Osteocyte (in vitro differentiated cells): ENCODE results near the gene MKRN2OS. TPM values are rescaled to one million over a fixed set of nuclear protein-coding genes. Genes with fewer than 3 reads are reported as not detected.

Experiments used
- DNase-seq: peaks from one replicate; pipeline ENCODE4 v3.0.0; 2021; ENCODE audit warnings: mixed read lengths; ENCODE audit not compliant: unreplicated experiment; ENCODE audit errors: extremely low spot score
- H3K27ac Mint-ChIP-seq: one replicate; pipeline ENCODE4 v1.8.0; 2021; ENCODE audit warnings: mild to moderate bottlenecking, mixed read lengths; ENCODE audit not compliant: unreplicated experiment
- H3K27me3 Mint-ChIP-seq: one replicate; pipeline ENCODE4 v1.8.0; 2021; ENCODE audit warnings: mixed read lengths; ENCODE audit not compliant: unreplicated experiment
- H3K36me3 Mint-ChIP-seq: one replicate; pipeline ENCODE4 v1.8.0; 2021; ENCODE audit warnings: mixed read lengths; ENCODE audit not compliant: unreplicated experiment
- H3K4me1 Mint-ChIP-seq: one replicate; pipeline ENCODE4 v1.8.0; 2021; ENCODE audit warnings: mixed read lengths; ENCODE audit not compliant: unreplicated experiment
- H3K4me3 Mint-ChIP-seq: one replicate; pipeline ENCODE4 v1.8.0; 2021; ENCODE audit warnings: mild to moderate bottlenecking, moderate library complexity, mixed read lengths; ENCODE audit not compliant: unreplicated experiment
- H3K9me3 Mint-ChIP-seq: one replicate; pipeline ENCODE4 v1.8.0; 2021; ENCODE audit warnings: mixed read lengths; ENCODE audit not compliant: unreplicated experiment
- total RNA-seq: library from RNA; stranded (reverse); gene quantifications from 2 replicates; pipeline ENCODE4 v1.2.1, GENCODE V29; 2021
- TF ChIP-seq, protein P1 (sequence below): fragments of 200-600 bp; sonication (generic); IDR thresholded peaks from 2 replicates; pipeline ENCODE4 v1.5.0; 2021; ENCODE audit warnings: antibody characterized with exemption, mild to moderate bottlenecking, moderate library complexity

MKRN2OS gene
- total RNA-seq, 1 donor from 2014 or later, result not detected

DNA sequence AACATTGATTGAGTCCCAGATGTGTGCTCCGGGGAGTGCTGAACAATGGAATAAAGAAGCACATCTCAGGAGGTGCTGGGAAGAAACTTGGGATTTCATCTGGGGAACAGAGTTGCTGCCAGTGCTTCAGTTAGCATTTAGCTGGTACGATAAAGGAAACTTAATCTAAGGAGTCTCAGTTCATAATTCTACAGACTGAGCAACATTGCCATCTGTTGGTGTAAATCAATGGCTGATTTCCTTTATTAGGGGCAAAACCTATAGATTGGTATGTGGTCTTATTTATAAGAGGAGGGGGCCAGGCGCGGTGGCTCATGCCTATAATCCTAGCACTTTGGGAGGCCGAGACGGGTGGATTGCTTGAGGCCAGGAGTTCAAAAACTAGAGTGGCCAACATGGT is 8.9 kb downstream of the MKRN2OS start:
- H3K27me3 Mint-ChIP-seq, result no peaks in the 10 kb centered on the region
- H3K36me3 Mint-ChIP-seq, result peaks cover 10% of the 10 kb centered on the region
- no peak overlapping the region for H3K27ac Mint-ChIP-seq
- H3K9me3 Mint-ChIP-seq, result no peaks in the 10 kb centered on the region
- TF ChIP-seq, protein P1, sequence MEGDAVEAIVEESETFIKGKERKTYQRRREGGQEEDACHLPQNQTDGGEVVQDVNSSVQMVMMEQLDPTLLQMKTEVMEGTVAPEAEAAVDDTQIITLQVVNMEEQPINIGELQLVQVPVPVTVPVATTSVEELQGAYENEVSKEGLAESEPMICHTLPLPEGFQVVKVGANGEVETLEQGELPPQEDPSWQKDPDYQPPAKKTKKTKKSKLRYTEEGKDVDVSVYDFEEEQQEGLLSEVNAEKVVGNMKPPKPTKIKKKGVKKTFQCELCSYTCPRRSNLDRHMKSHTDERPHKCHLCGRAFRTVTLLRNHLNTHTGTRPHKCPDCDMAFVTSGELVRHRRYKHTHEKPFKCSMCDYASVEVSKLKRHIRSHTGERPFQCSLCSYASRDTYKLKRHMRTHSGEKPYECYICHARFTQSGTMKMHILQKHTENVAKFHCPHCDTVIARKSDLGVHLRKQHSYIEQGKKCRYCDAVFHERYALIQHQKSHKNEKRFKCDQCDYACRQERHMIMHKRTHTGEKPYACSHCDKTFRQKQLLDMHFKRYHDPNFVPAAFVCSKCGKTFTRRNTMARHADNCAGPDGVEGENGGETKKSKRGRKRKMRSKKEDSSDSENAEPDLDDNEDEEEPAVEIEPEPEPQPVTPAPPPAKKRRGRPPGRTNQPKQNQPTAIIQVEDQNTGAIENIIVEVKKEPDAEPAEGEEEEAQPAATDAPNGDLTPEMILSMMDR, result peak; percentile 43
- no peak for DNase-seq
- no peaks in the 10 kb centered on the region for H3K4me1 Mint-ChIP-seq
- no peak overlapping the region for H3K4me3 Mint-ChIP-seq

DNA sequence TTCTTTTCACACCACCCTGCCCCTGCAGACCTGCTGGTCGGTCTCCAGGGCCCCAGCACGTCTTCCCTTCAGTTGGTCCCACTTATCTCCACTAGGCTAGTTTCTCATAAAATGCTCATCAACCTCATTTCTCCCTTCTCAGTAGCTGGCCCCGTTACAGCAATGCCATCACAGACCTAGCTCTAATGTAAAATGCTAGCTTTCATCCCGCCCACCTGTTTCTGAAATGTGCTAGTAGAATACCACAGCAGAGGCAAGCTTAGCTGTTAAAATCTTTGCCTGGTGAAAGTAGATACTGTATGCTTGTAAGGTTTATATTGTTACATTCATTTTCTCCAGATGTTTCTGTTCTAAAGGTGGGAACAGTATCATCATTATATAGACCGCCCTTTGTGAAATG is 13.1 kb downstream of the MKRN2OS start:
- Mint-ChIP-seq H3K27ac (no peak overlapping the region), H3K4me1 (no peaks in the 10 kb centered on the region), H3K36me3 (peaks cover 15% of the 10 kb centered on the region), H3K9me3 (no peaks in the 10 kb centered on the region), H3K4me3 (no peak overlapping the region), H3K27me3 (no peaks in the 10 kb centered on the region)
- DNase-seq, result no peak
- TF ChIP-seq, protein P1, result no peak

DNA sequence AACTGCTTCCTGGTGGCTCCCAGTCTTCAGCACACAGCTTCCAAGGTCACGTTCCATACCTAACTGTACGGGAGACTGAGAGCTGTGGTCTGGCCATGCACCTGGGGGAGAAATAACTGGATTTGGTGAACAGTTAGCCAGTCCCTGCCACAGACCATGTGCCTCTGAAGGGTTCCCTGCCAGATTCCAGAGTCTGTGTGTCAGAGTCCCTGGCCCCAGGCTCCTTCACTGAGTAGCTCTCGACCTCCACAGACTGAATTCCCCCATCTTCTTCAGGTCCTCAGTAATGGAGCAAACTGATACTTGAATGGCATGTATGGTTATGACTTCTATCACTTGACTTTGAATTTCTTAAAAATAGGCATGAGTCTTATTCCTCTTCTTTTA is 17.5 kb downstream of the MKRN2OS start:
- peaks cover 21% of the 10 kb centered on the region for H3K36me3 Mint-ChIP-seq
- no peak overlapping the region for H3K27ac Mint-ChIP-seq
- no peaks in the 10 kb centered on the region for H3K27me3 Mint-ChIP-seq
- no peak overlapping the region for H3K4me3 Mint-ChIP-seq
- H3K4me1 Mint-ChIP-seq, result no peaks in the 10 kb centered on the region
- no peaks in the 10 kb centered on the region for H3K9me3 Mint-ChIP-seq
- TF ChIP-seq, protein P1, result no peak
- DNase-seq, result no peak

DNA sequence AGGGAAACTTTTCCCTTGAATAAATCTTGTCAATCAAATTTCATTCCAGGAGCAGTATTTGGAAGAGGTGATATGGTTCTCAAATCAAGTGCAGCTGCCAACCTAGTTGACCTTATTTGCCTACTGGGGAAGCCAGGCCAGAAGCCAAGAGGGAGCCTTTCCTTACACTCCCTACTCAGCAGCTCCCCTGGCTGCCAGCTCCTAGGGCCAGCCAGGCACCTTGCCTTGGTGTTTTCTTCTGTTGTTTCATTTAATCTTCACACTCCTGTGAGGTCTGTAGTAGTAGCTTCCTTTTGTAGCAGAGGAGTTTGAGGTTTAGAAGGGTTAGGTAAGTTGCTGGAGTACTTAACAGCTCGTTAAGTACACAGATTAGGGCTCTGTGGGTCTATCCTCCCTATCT is 22.6 kb downstream of the MKRN2OS start:
- TF ChIP-seq, protein P1, result no peak
- no peak for DNase-seq
- no peaks in the 10 kb centered on the region for H3K27me3 Mint-ChIP-seq
- peaks cover 10% of the 10 kb centered on the region for H3K36me3 Mint-ChIP-seq
- H3K4me3 Mint-ChIP-seq, result no peak overlapping the region
- no peaks in the 10 kb centered on the region for H3K9me3 Mint-ChIP-seq
- no peak overlapping the region for H3K27ac Mint-ChIP-seq
- H3K4me1 Mint-ChIP-seq, result no peaks in the 10 kb centered on the region

DNA sequence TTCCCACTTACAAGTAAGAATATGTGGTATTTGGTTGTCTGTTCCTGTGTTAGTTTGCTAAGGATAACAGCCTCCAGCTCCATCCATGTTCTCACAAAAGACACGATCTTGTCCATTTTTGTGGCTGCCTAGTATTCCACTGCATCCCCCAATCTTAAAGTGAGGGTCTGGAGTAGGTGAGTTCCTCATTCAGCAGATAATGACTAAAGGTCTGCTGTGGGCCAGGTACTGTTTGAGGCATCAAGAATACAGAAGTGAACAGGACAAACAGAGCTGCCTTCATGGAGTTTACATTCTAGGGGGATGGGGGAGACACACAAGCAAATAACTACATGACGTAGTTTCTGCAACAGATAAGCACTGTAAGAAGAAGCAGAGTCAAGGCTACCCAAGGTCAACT is 24.3 kb downstream of the MKRN2OS start:
- peaks cover 6% of the 10 kb centered on the region for H3K36me3 Mint-ChIP-seq

More for the DNA sequence above, 24.3 kb downstream of the MKRN2OS start:
- Mint-ChIP-seq H3K27ac (no peak overlapping the region), H3K4me3 (no peak overlapping the region), H3K4me1 (no peaks in the 10 kb centered on the region), H3K27me3 (no peaks in the 10 kb centered on the region), H3K9me3 (no peaks in the 10 kb centered on the region)
- TF ChIP-seq, protein P1, result no peak
- DNase-seq, result no peak
